K562 (cell line): ENCODE data around the gene RCE1. TPM values are rescaled to one million over a fixed set of nuclear protein-coding genes. Genes with fewer than 3 reads are reported as not detected.
A peak's percentile ranks its signal among the peaks of the same experiment; 100 is the strongest.

Source experiments
- ATAC-seq: fragments of 200-7000 bp; cut with Tn5 transposase; 3 replicates; pipeline ENCODE4 v1.9.1; 2020; ENCODE audit warnings: moderate library complexity
- BruUV-seq: library from RNA; stranded (reverse); fragments of 400-500 nt; replicated peaks from 2 replicates; lab custom pipeline; 2021; lab: Mats Ljungman, UMichigan
- CTCF ChIA-PET: fragments of 300-600 bp; formaldehyde crosslinking; extraction: SDS; loops from one replicate; lab custom pipeline; 2021; ENCODE audit warnings: low intra/inter-chr PET ratio; lab: Yijun Ruan, JAX
- POLR2A ChIA-PET: fragments of 300-600, 350-650 bp; sonication (Branson Sonifier 250); formaldehyde crosslinking; extraction: SDS; loops from one replicate; lab custom pipeline; 2021; ENCODE audit warnings: antibody characterized with exemption, inconsistent platforms; lab: Yijun Ruan, JAX
- DNase-seq, 4 experiments: peaks; one replicate each; pipeline versions ENCODE4 v3.0.0 to v3.0.0-alpha.2; 2011 to 2018; ENCODE audit warnings: low spot score in 3 of 4, mixed read lengths in 3 of 4; ENCODE audit errors: extremely low read depth in 1 of 4
- FAIRE-seq: peaks from 2 replicates; lab custom pipeline; 2011; peaks lifted over from hg19 to GRCh38; lab: Jason Lieb, UNC
- H2AFZ ChIP-seq: 2 replicates; pipeline ENCODE4 v1.6.0; 2011; ENCODE audit warnings: low read depth, low read length, control low read depth, inconsistent platforms
- H3K27ac ChIP-seq: fragments of 200-600 bp; 3 replicates; pipeline ENCODE4 v1.8.0; 2011; ENCODE audit warnings: low read depth, mild to moderate bottlenecking, control low read depth, inconsistent platforms, low read length, moderate library complexity, mixed read lengths; ENCODE audit errors: extremely low read depth
- H3K27me3 ChIP-seq, 2 experiments: fragments of 300-600 bp in 1 of 2; 2 replicates in 1 of 2; 3 replicates in 1 of 2; pipeline versions ENCODE4 v1.6.0 to v1.8.0; 2011; ENCODE audit warnings: inconsistent platforms in 2 of 2, low read length in 2 of 2, mild to moderate bottlenecking in 1 of 2, mixed read lengths in 1 of 2, moderate library complexity in 1 of 2; ENCODE audit not compliant: control insufficient read depth in 2 of 2, insufficient read depth in 2 of 2
- H3K36me3 ChIP-seq: fragments of 300-600 bp; 3 replicates; pipeline ENCODE4 v1.8.0; 2011; ENCODE audit warnings: mild to moderate bottlenecking, low read length, inconsistent platforms; ENCODE audit not compliant: control insufficient read depth, insufficient read depth
- H3K4me1 ChIP-seq, 2 experiments: fragments of 200-600 bp in 1 of 2; replicated peaks in 1 of 2; 2 replicates in 1 of 2; 3 replicates in 1 of 2; pipeline versions ENCODE4 v1.5.1 to v1.8.0; 2011; ENCODE audit warnings: inconsistent platforms in 2 of 2, low read length in 2 of 2, mild to moderate bottlenecking in 1 of 2, mixed read lengths in 1 of 2, moderate library complexity in 1 of 2; ENCODE audit not compliant: control insufficient read depth in 2 of 2, insufficient read depth in 2 of 2
- H3K4me2 ChIP-seq: 2 replicates; pipeline ENCODE4 v1.6.1; 2011; ENCODE audit warnings: low read length, control low read depth, inconsistent platforms, mixed read lengths; ENCODE audit not compliant: insufficient read depth
- H3K4me3 ChIP-seq: fragments of 200-600 bp; sonication (generic), shearing (Covaris generic); 2 replicates; pipeline ENCODE4 v1.5.1; 2016; ENCODE audit warnings: control low read depth, inconsistent platforms
- H3K79me2 ChIP-seq: fragments of 200-600 bp; 3 replicates; pipeline ENCODE4 v1.8.0; 2011; ENCODE audit warnings: low read length, inconsistent platforms; ENCODE audit not compliant: control insufficient read depth, insufficient read depth
- H3K9ac ChIP-seq, 2 experiments: 2 replicates each; pipeline versions ENCODE4 v1.6.0 to v1.6.1; 2011; ENCODE audit warnings: low read depth in 2 of 2, low read length in 2 of 2, control low read depth in 1 of 2, inconsistent platforms in 1 of 2, mild to moderate bottlenecking in 1 of 2, mixed read lengths in 1 of 2; ENCODE audit not compliant: insufficient read depth in 1 of 2
- H3K9me1 ChIP-seq: one replicate; pipeline ENCODE4 v1.6.0; 2011; ENCODE audit warnings: inconsistent platforms, mild to moderate bottlenecking, low read length, moderate library complexity; ENCODE audit not compliant: control insufficient read depth, insufficient read depth
- H3K9me3 ChIP-seq: replicated peaks from 2 replicates; pipeline ENCODE4 v1.5.1; 2011; ENCODE audit warnings: low read depth, low read length, inconsistent platforms; ENCODE audit not compliant: control insufficient read depth, insufficient read depth
- H4K20me1 ChIP-seq: replicated peaks from 2 replicates; pipeline ENCODE4 v1.6.1; 2011; ENCODE audit warnings: low read length, inconsistent platforms, mixed read lengths; ENCODE audit not compliant: control insufficient read depth, insufficient read depth
- CCNT2 ChIP-seq: IDR thresholded peaks from 2 replicates; pipeline ENCODE4 v1.6.1; 2011; ENCODE audit warnings: borderline replicate concordance, low read depth, mild to moderate bottlenecking, moderate library complexity, mixed read lengths, low read length; ENCODE audit not compliant: insufficient read length; ENCODE audit errors: extremely low read depth
- EHMT2 ChIP-seq: fragments of 450-650 bp; IDR thresholded peaks from 2 replicates; pipeline ENCODE4 v1.6.1; 2018; ENCODE audit warnings: antibody characterized with exemption
- EP300 ChIP-seq: IDR thresholded peaks from 2 replicates; pipeline ENCODE4 v1.6.1; 2012; ENCODE audit warnings: low read length, improper control_type of control experiment
- HDAC2 ChIP-seq: fragments of 450-650 bp; IDR thresholded peaks from 2 replicates; pipeline ENCODE4 v1.6.1; 2016; ENCODE audit warnings: mild to moderate bottlenecking
- HMBOX1 ChIP-seq: sonication (generic); IDR thresholded peaks from 2 replicates; pipeline ENCODE4 v1.6.1; 2016
- KLF16 ChIP-seq: IDR thresholded peaks from 2 replicates; pipeline ENCODE4 v1.6.1; 2016; ENCODE audit warnings: antibody characterized with exemption
- MEIS2 ChIP-seq: fragments of 450-650 bp; IDR thresholded peaks from 2 replicates; pipeline ENCODE4 v1.6.1; 2014; ENCODE audit warnings: mild to moderate bottlenecking; ENCODE audit not compliant: partially characterized antibody
- MTA2 ChIP-seq: fragments of 450-650 bp; IDR thresholded peaks from 2 replicates; pipeline ENCODE4 v1.6.1; 2016; ENCODE audit warnings: low read depth
- NCOR1 ChIP-seq: fragments of 450-650 bp; IDR thresholded peaks from 2 replicates; pipeline ENCODE4 v1.6.1; 2016; ENCODE audit warnings: mild to moderate bottlenecking, moderate library complexity
- PBX2 ChIP-seq, 2 experiments: IDR thresholded peaks in 1 of 2; conservative IDR thresholded peaks in 1 of 2; 2 replicates each; pipeline ENCODE4 v1.6.1; 2016; ENCODE audit warnings: low read depth in 2 of 2, mild to moderate bottlenecking in 1 of 2, missing compliant biosample characterization in 1 of 2, missing genetic modification characterization in 1 of 2, moderate library complexity in 1 of 2
- PKNOX1 ChIP-seq: fragments of 450-650 bp; IDR thresholded peaks from 2 replicates; pipeline ENCODE4 v1.6.1; 2016
- PML ChIP-seq: IDR thresholded peaks from 2 replicates; pipeline ENCODE4 v1.6.1; 2012; ENCODE audit warnings: low read length, inconsistent platforms
- SOX6 ChIP-seq: fragments of 450-650 bp; IDR thresholded peaks from 2 replicates; pipeline ENCODE4 v1.6.1; 2014; ENCODE audit warnings: mild to moderate bottlenecking
- TBL1XR1 ChIP-seq, 2 experiments: IDR thresholded peaks; 2 replicates each; pipeline ENCODE4 v1.6.1; 2012; ENCODE audit warnings: improper control_type of control experiment in 2 of 2, low read length in 2 of 2, mild to moderate bottlenecking in 1 of 2
- ZBTB9 ChIP-seq: fragments of 450-650 bp; formaldehyde crosslinking; IDR thresholded peaks from 2 replicates; pipeline ENCODE4 v1.4.0; 2020; ENCODE audit warnings: mild to moderate bottlenecking, moderate library complexity
- ZNF311 ChIP-seq: fragments of 250-450 bp; sonication (Bioruptor Pico); IDR thresholded peaks from 2 replicates; pipeline ENCODE4 v1.4.0; 2020; ENCODE audit warnings: mild to moderate bottlenecking, moderate library complexity
- WGBS: fragments of 100-300 bp; shearing (Covaris generic); methylation state at CpG from one replicate; pipeline ENCODE4 v1.1.6; 2016; ENCODE audit warnings: low coverage, mixed read lengths; ENCODE audit not compliant: insufficient coverage; ENCODE audit errors: missing lambda C conversion rate; 5-methylcytosine and 5-hydroxymethylcytosine counted together
- in situ Hi-C: fragments of 300-500 bp; cut with MboI; formaldehyde crosslinking; loops from 4 replicates; pipeline ENCODE4 v1.15.0; 2018; ENCODE audit warnings: inconsistent platforms, mixed read lengths
- intact Hi-C: fragments of 100-400 bp; cut with micrococcal nuclease; formaldehyde crosslinking; loops from 2 replicates; pipeline ENCODE4 v1.14.2; 2022
- polyA plus RNA-seq, 8 experiments: library from polyadenylated mRNA; depleted of rRNA in 4 of 8; stranded (reverse) in 5 of 8; unstranded in 3 of 8; fragments of >200 nt; fragmentation: Nextera tagmentation in 2 of 8; fragmentation: Illumina TruSeq in 1 of 8; extraction: Ambion mirVana in 2 of 8; extraction: Trizol in 1 of 8; gene quantifications; 2 replicates each; pipeline versions ENCODE4 v1.2.1 to v1.2.3, GENCODE V29; 2011 to 2014; ENCODE audit warnings: inconsistent platforms in 1 of 8, missing spikeins in 1 of 8
- total RNA-seq, 7 experiments: library from RNA; depleted of rRNA in 6 of 7; stranded (reverse); fragments of >200 nt in 6 of 7; fragmentation: Illumina TruSeq in 2 of 7; extraction: Trizol in 2 of 7; gene quantifications; 2 replicates each; pipeline versions ENCODE4 v1.2.1 to v1.2.3, GENCODE V29; 2011 to 2021; ENCODE audit warnings: low replicate concordance in 1 of 7

Gene RCE1
- total and polyA plus RNA-seq, 9 of the 15 experiments (the other 6 are each of a cell fraction or from before 2014, with no cell fraction given) = 0.75 to 41.5 (median 15.1) TPM

- BruUV-seq = no TSS peak
- TF ChIP-seq TBL1XR1 (IDR thresholded peaks at IDR 0.05; ENCODE audit: low read length in 2 of 2) (0 out of 4 replicates have a peak, but pooled peaks of 1 of the 2 experiments have one; percentile 13), CCNT2 (peak; percentile 80), EHMT2 (no peak), MEIS2 (peak; percentile 86), KLF16 (peak; percentile 61), NCOR1 (peak; percentile 74), SOX6 (peak; percentile 78), PBX2 (CRISPR knock-in tag; IDR thresholded peaks at IDR 0.05; ENCODE audit: low read depth) (no peak), PBX2 (tag; conservative IDR thresholded peaks at IDR 0.05; ENCODE audit: low read depth) (peak; percentile 45), EP300 (peak; percentile 81), ZBTB9 (CRISPR knock-in tag) (0 out of 2 replicates have a peak, but pooled peaks have one; percentile 14), HDAC2 (peak; percentile 55; the same call in 1 of the 2 replicates), PML (peak; percentile 53; the same call in 1 of the 2 replicates), PKNOX1 (peak; percentile 22; the same call in 1 of the 2 replicates), HMBOX1 (no peak), ZNF311 (CRISPR knock-in tag) (no peak), MTA2 (peak; percentile 51; the same call in 1 of the 2 replicates)
These were observed 8.3 kb upstream of the RCE1 start for GRCh38 chr11:66834943-66835342.

More at GRCh38 chr11:66834943-66835342, 8.3 kb upstream of the RCE1 start:
- Histone ChIP-seq H3K4me3 (no peak overlapping the region), H3K4me2 (0 out of 2 replicates have a peak overlapping the region, but pooled peaks have one; percentile 9), H3K4me1 (peaks cover 20 to 32% of the 10 kb centered on the region in 2 experiments), H3K27me3 (no peaks in the 10 kb centered on the region), H3K36me3 (peaks cover 10% of the 10 kb centered on the region; the same call in 1 of the 3 replicates), H2AFZ (no peak overlapping the region), H3K79me2 (no peaks in the 10 kb centered on the region), H4K20me1 (no peaks in the 10 kb centered on the region), H3K27ac (peak overlapping the region; percentile 51), H3K9ac (no peak overlapping the region), H3K9me1 (no peaks in the 10 kb centered on the region), H3K9me3 (no peaks in the 10 kb centered on the region)
- DNase-seq (peak; percentile 36 to 78 (median 68)), FAIRE-seq (no peak), ATAC-seq (peak; percentile 37)
- 6% methylated on average over 5 of the region's 5 CpGs for WGBS
- in situ Hi-C loops = loop anchor here (5.0 kb wide), 3 partner anchors 143 to 428 kb away; partner anchors contain the start of gene CTSF
- POLR2A ChIA-PET = interaction anchor here (0.5 to 1.4 kb wide), 6 partner anchors 67 to 1328 kb away, joined by 3 to 7 read pairs (median 4); no protein-coding TSS in a partner anchor
- intact Hi-C loops = loop anchor here (1.0 to 5.0 kb wide), 5 partner anchors 48 to 427 kb away; partner anchors contain the start of gene RBM4B
- CTCF ChIA-PET = interaction anchor here (0.5 to 3.7 kb wide), 8 partner anchors 48 to 427 kb away, joined by 3 to 73 read pairs (median 3); partner anchors contain the start of gene RBM4B
